Right forelimb (tissue), 1 donor: ENCODE data around the gene SMCHD1.
"Not testable (repeated sequence)": the region's sequence is repeated elsewhere in the genome, so short reads cannot be mapped to it uniquely, and the experiment has no call there.

Experiments
- DNase-seq: peaks from one replicate; pipeline ENCODE4 v3.0.0-alpha.2; 2018

The SMCHD1 gene

GRCh38 chr18:2723207-2723606 is 67.7 kb downstream of the SMCHD1 start:
- no peak for DNase-seq

GRCh38 chr18:2729757-2730156 is 74.2 kb downstream of the SMCHD1 start:
- no peak for DNase-seq

GRCh38 chr18:2736823-2737222 is 81.3 kb downstream of the SMCHD1 start:
- DNase-seq, result no peak

- not testable (repeated sequence) for DNase-seq
Observed at GRCh38 chr18:2740082-2740481, 84.6 kb downstream of the SMCHD1 start.

- no peak for DNase-seq
Observed at GRCh38 chr18:2746274-2746673, 90.7 kb downstream of the SMCHD1 start.

- no peak for DNase-seq
Observed at GRCh38 chr18:2758309-2758708, 102.8 kb downstream of the SMCHD1 start.

- no peak for DNase-seq
Observed at GRCh38 chr18:2774669-2775068, 119.1 kb downstream of the SMCHD1 start.

GRCh38 chr18:2776601-2777000 is 121.1 kb downstream of the SMCHD1 start:
- DNase-seq, result no peak

GRCh38 chr18:2777241-2777640 is 121.7 kb downstream of the SMCHD1 start:
- DNase-seq, result no peak

GRCh38 chr18:2780750-2781149 is 125.2 kb downstream of the SMCHD1 start:
- no peak for DNase-seq

GRCh38 chr18:2787225-2787624 is 131.7 kb downstream of the SMCHD1 start:
- DNase-seq, result no peak

- DNase-seq, result no peak
Observed at GRCh38 chr18:2792395-2792794, 136.9 kb downstream of the SMCHD1 start.

GRCh38 chr18:2794159-2794558 is 138.6 kb downstream of the SMCHD1 start:
- DNase-seq, result no peak

- no peak for DNase-seq
Observed at GRCh38 chr18:2797951-2798350, 142.4 kb downstream of the SMCHD1 start.

- DNase-seq, result no peak
Observed at GRCh38 chr18:2799369-2799768, 143.8 kb downstream of the SMCHD1 start.

- no peak for DNase-seq
Observed at GRCh38 chr18:2805970-2806943, 150.7 kb downstream of the SMCHD1 start.

- not testable (repeated sequence) for DNase-seq
Observed at GRCh38 chr18:2808640-2809039, 153.1 kb downstream of the SMCHD1 start.

- not testable (repeated sequence) for DNase-seq
Observed at GRCh38 chr18:2809666-2810183, 154.2 kb downstream of the SMCHD1 start.

- DNase-seq, result no peak
Observed at GRCh38 chr18:2811416-2811815, 155.9 kb downstream of the SMCHD1 start.

GRCh38 chr18:2814928-2815327 is 159.4 kb downstream of the SMCHD1 start:
- no peak for DNase-seq

- DNase-seq, result no peak
Observed at GRCh38 chr18:2818281-2818680, 162.8 kb downstream of the SMCHD1 start.

GRCh38 chr18:2821695-2822094 is 166.2 kb downstream of the SMCHD1 start:
- no peak for DNase-seq

GRCh38 chr18:2822213-2822921 is 166.8 kb downstream of the SMCHD1 start:
- DNase-seq, result no peak

- DNase-seq, result no peak
Observed at GRCh38 chr18:2823202-2823601, 167.7 kb downstream of the SMCHD1 start.
